Testis (tissue), 2 donors: ENCODE measurements around the gene FAM162A.

ENCODE experiments used
- CTCF ChIP-seq, 3 experiments: fragments of 450-650 bp in 2 of 3; fragments of 200-600 bp in 1 of 3; sonication (generic) in 1 of 3; IDR thresholded peaks; one replicate each; pipeline ENCODE4 v1.5.1; 2016 to 2019; ENCODE audit warnings: antibody characterized with exemption in 3 of 3, mild to moderate bottlenecking in 2 of 3, moderate library complexity in 1 of 3
- POLR2A ChIP-seq: fragments of 450-650 bp; IDR thresholded peaks from one replicate; pipeline ENCODE4 v1.6.1; 2017; ENCODE audit warnings: antibody characterized with exemption, mild to moderate bottlenecking, moderate library complexity

GRCh38 chr3:122421836-122422235, 37.9 kb downstream of the FAM162A start:
- TF ChIP-seq POLR2A (no peak), CTCF (IDR thresholded peaks at IDR 0.05) (no peak)
